Stimulated activated CD4-positive, alpha-beta T cell treated with anti-CD3 and anti-CD28 coated beads, Interleukin-4, amount 100 ng/mL, for 48 hours (primary cell): Measurements from ENCODE around the gene ARL5C.
"Not testable (repeated sequence)": the region's sequence is repeated elsewhere in the genome, so short reads cannot be mapped to it uniquely, and the experiment has no call there.

Experiments used
- DNase-seq, 2 donors: peaks; one replicate each; pipeline ENCODE4 v3.0.0-alpha.2; 2020; ENCODE audit warnings: low read depth in 2 of 2

ARL5C gene

DNA sequence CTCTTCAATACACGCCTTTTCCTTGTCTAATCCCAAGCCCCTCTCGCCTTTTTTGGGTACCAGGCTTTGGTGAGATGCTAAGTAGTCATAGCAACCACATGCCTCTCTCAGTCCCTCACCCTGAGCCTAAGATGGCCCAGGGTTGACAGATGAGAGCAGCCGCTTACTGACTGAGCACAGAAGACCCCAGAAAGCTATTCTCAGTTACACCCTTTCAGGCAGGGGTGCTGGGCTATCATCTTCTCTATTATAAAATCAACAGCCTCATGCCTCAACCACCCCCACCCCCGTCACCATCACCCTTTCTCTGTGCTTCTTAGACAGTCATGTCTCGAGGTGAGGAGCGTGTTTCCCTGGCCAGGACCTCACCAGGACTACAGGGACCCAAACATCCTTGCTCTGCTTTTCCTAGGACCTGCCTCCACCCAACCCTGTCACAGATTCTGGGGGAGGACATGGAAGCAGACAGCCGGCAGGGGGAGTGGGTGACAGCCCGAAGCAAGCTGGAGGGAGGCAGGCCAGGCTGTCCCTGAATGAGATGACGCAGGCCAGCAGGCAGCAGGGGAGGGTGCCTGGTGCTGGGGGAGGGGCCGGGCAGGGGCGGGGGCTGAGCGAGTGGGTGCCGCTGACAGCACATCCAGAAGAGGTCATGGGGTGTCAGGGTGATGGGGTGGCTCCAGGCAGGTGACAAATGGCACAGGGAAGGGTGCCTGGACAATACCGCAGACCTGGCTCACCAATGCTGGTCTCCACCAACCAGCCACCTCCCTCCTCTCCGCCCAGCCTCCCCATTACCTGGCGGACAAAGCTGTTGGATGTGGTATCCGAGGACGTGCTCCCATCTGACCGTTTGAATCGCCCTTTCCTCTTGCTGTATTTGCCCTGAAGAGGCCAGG is 28.4 kb upstream of the ARL5C start:
- no peak for DNase-seq

DNA sequence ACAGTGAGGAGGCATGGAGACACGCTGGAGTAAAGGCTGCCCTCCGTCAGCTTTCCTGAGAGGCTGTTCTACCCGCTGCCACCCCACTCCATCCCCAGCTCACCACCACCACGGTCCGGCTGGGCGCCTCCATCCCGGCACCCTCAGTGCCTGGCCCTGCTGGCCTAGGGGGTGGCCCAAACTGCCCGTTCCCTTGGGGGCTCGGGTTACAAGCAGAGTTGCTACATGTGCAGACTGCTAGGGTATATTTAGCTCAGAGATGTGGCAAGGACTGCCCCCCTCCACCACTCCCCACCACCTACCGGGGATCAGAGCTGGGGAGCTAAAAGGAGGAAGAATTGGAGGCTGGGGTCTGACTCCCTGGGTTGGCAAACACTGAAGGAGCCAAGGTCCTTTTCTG is 27.4 kb upstream of the ARL5C start:
- DNase-seq: no peak

DNA sequence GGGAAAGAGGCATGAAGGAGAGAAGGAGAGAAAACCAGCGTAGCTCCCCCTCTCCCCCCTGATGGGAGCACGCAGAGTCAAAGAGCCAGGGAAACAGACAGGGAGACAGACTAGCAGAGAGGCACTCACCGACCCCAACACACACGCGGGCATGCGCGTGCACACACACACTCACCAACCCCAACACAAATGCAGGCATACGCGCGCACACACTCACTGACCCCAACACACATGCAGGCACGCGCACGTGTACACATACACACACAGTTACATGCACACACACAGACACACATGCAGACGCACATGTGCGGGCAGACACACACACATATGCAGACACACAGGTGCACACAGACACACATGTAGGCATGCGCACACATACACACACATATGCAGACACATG is 26.9 kb upstream of the ARL5C start:
- no peak for DNase-seq

DNA sequence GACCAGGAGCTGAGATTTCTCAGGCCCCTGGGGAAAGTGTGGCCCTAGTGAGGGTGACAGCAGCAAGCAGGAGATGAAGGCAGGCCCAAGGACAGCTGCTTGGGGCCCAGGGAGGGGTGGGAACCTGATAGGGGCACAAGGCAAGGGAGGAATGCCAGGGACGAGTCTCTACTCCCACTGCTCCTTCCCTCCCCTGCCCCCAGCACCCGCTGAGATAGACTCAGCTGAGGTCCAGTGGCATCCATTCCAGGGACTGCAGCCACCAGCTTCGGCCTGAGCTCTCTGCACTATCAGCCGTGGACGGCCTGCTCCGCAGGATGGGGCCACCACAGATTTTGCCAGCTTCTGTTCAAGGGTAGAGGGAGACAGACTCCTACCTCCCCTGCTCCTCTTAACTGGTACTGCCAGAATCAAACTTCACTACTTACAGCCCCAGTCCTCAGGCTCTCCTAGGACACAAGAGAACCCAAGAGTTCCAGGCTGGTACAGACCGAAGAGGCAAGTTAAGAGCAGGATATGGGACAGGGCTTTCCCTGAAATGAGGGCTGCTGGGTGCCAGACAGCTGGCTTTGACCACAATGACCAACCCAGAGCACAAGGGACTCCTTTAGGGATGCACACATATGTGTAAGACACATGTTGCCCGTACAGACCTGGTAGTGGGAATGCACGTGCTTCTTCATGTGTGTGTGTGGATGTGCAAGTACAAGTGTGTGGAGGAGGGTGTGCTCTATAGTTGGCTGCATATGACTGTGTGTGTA is 26.0 kb upstream of the ARL5C start:
- no peak for DNase-seq

DNA sequence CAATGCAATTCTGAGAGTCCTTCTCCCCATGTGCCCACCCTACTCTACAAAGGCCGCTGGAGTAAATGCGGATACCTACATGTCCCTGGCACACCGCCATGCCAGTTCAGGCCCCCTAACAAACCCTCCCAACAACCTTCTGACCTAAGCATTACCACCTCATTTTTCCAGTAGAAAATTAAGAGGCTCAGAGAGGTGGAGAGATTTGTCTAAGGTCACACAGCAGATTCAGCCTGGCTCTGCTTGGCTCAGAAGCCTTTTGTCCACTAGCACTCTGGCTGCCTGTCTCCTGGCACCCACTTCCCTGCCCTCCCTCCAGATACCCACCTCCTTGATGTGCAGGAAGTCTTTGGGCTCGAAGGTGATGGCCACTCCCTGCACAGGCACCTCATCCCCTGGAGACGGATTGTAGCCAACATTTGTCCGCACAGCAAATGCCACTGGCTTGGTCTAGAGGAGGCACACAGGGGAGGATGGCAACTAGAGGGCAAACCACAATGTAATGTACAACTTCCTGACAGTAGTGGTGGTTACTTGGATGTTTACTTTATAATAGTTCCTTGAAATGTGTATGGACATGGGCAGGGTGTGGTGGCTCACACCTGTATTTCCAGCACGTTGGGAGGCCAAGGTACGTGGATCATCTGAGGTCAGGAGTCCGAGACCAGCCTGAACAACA is 21.3 kb upstream of the ARL5C start:
- DNase-seq: no peak

- DNase-seq: no peak
Observed at GRCh38 chr17:39186481-39187002, 20.6 kb upstream of the ARL5C start.

GRCh38 chr17:39183720-39184119 is 17.8 kb upstream of the ARL5C start:
- DNase-seq: no peak

GRCh38 chr17:39183045-39183444 is 17.1 kb upstream of the ARL5C start:
- no peak for DNase-seq

- DNase-seq: no peak
Observed at GRCh38 chr17:39181303-39181702, 15.3 kb upstream of the ARL5C start.

DNA sequence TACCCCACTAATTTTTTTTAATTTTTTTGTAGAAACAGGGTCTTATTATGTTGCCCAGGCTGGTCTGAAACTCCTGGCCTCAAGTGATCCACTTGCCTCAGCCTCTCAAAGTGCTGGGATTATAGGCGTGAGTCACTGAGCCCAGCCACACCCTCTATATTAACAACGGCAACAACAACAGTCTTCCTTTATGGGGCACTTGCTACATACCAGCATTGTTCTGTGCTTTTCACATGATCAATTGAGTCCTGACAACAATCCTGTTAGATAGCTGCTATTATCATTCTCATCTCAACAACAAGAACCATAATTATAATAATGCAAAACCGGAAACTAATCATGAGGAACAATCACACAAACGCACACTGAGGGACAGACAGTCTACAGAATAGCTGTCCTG is 12.6 kb upstream of the ARL5C start:
- DNase-seq: no peak

- no peak for DNase-seq
Observed at GRCh38 chr17:39177256-39177655, 11.3 kb upstream of the ARL5C start.

DNA sequence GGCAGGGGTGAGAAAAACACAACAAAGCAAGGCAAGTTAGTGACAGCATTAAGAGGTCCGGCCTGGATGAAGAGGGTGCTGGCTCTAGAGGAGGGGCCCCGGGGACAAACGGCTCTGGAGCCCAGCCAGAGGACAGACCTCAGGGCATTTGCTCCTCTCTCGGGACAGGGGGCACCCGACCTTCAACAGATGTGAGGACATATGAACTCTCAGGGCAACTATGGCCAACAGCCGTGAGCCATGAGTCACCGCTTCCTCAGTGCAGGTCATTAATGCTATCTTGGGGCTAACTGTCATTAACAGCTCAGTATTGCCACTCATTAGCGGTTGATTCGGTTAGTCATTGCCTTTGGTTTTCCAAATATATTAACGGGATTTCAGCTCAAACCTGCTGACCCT is 9.7 kb upstream of the ARL5C start:
- DNase-seq: no peak

DNA sequence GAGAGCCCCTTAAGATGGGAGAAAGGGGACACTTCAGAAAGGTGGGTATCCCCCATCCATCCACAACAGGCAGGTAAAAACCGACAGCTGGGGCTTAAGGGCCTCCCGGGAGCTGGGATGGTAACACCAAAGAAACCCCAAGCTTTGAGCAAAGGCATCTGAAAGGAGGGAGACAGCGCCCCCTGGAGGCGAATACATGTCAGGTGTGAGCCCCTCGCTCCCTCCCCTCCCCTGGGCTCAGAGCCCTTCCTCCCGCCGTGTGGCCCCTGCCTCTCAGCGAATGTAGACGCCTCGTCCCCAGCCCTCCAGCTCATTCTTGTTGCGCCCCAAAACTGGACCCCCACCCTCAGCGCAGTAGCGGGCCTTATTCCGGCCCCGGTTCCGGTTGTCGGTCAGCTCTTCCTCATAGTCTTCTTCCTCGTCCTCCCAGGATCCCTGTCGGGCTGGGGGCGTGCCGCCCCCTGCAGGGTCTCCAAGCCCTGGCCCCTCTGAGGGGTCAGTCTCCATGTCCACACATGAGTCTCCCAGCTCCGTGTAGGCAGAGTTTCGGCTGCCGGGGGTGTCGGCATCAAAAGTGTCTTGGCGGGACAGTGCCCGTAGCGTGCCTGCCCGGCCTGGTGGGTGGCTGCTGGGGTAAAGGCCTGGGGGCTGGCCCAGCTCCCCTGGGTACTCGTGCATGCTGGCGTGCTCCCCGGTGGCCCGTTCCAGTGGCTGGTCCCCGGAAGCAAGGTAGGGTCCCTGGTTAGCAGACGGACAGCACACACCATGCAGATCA is 9.1 kb upstream of the ARL5C start:
- peak; percentile 64 to 72 for DNase-seq

DNA sequence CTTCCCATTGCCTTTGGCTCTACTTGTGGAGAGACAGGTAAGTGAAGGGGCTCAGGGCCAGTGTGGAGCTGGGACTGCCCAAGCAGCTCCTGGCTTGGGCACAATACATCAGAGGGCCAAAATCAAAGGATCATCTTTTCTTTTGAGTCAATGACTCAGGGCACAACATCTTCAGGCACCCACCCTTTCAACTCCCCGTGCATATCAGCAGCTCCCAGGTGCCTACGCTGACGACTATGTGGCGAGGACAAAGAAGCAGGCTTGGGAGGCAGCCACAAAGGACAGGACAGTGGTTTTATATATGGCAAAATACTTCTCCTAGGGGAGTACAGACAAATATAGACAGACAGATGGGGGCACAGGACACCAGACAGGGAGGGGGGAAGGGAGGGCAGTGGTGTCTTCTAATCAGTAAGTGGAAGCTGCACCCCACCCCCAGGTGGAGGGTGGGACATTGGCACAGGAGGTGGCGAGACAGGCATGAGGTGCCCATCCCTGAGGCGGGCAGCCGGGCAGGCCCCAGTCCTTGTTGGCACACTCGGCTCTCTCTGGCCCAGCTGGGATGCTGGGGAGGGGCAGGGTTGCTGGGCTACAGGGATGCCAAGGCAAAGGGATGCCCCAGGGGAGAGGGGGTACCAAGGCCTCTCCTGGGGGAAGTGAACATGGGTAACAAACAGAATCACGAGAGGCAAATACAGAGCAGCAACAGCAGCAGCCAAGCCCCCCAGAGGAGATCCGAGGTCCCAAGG is 7.7 kb upstream of the ARL5C start:
- DNase-seq: no peak

GRCh38 chr17:39173080-39173479 is 7.1 kb upstream of the ARL5C start:
- DNase-seq: no peak

GRCh38 chr17:39171933-39172332 is 6.0 kb upstream of the ARL5C start:
- no peak for DNase-seq

- no peak for DNase-seq
Observed at GRCh38 chr17:39170558-39170957, 4.6 kb upstream of the ARL5C start.

DNA sequence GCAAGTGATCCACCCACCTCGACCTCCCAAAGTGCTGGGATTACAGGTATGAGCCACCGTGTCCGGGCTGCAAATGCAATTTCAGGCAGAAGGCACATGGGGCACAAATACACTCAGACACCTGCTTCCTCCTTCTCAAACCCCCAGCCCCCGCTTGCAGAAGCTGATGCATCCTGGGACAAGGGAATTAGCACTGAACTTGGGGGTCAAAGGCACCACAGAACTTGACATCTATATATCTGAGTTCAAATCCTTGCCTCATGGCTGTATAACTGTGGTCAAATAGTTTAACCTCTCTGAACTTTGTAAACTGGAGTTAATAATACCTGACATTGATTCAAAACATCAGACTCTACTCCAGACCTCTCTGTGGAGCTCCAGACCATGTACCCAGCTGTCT is 4.1 kb upstream of the ARL5C start:
- no peak for DNase-seq

GRCh38 chr17:39169518-39169917 is 3.6 kb upstream of the ARL5C start:
- DNase-seq: no peak

DNA sequence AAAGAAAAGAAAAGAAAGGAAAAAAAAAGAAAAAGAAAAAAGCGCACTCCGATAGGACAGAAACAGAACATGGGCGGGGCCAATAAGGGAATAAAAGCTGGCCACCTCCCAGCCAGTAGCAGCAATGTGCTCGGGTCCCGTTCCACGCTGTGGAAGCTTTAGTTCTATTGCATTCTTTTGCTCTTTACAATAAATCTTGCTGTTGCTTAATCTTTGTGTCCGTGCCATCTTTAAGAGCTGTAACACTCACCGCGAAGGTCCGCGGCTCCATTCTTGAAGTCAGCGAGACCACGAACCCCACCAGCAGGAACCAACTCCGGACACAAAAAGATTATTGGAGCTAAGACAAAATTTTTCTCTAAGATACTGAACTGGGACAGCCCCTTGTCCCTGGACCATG is 3.1 kb upstream of the ARL5C start:
- DNase-seq: no peak

DNA sequence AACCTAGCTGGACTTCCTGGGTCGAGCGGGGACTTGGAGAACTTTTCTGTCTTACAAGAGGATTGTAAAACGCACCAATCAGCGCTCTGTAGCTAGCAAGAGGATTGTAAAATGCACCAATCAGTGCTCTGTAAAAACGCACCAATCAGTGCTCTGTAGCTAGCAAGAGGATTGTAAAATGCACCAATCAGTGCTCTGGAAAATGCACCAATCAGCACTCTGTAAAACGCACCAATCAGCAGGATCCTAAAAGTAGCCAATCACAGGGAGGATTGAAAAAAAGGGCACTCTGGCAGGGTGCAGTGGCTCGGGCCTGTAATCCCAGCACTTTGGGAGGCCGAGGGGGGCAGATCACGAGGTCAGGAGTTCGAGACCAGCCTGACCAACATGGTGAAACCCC is 2.5 kb upstream of the ARL5C start:
- not testable (repeated sequence) for DNase-seq
